Naive thymus-derived CD8-positive, alpha-beta T cell (primary cell): ENCODE data around the gene SMCHD1. TPM values are rescaled to one million over a fixed set of nuclear protein-coding genes. Genes with fewer than 3 reads are reported as not detected.
"Not testable (repeated sequence)": the region's sequence is repeated elsewhere in the genome, so short reads cannot be mapped to it uniquely, and the experiment has no call there.

Experiments
- ATAC-seq, 2 donors: fragments of 150-1000 bp; cut with Tn5 transposase in 1 of 2; sonication (Bioruptor Pico), chemical (Tn5 transposase) in 1 of 2; 1 replicate in 1 of 2; 2 replicates in 1 of 2; pipeline ENCODE4 v1.10.0; 2021; ENCODE audit warnings: mild to moderate bottlenecking in 2 of 2, moderate library complexity in 2 of 2
- POLR2A ChIA-PET: fragments of 350-600 bp; sonication (Branson Sonifier 250); formaldehyde crosslinking; loops from one replicate; lab custom pipeline; 2021; ENCODE audit warnings: antibody characterized with exemption; lab: Charles Lee
- DNase-seq, 10 donors: peaks; one replicate each; pipeline versions ENCODE4 v3.0.0 to v3.0.0-alpha.2; 2020 to 2022
- H3K27ac Mint-ChIP-seq, 10 donors: one replicate each; pipeline ENCODE4 v1.8.0; 2020 to 2022; ENCODE audit warnings: mild to moderate bottlenecking in 10 of 10, mixed read lengths in 10 of 10, moderate library complexity in 4 of 10, inconsistent platforms in 1 of 10
- H3K27me3 Mint-ChIP-seq, 5 donors: one replicate each; pipeline ENCODE4 v1.8.0; 2021 to 2022; ENCODE audit warnings: mixed read lengths in 5 of 5
- H3K36me3 Mint-ChIP-seq, 3 donors: one replicate each; pipeline ENCODE4 v1.8.0; 2020 to 2022; ENCODE audit warnings: mixed read lengths in 3 of 3, mild to moderate bottlenecking in 2 of 3, inconsistent platforms in 1 of 3
- H3K4me1 Mint-ChIP-seq, 4 donors: one replicate each; pipeline ENCODE4 v1.8.0; 2021 to 2022; ENCODE audit warnings: mixed read lengths in 4 of 4
- H3K4me3 Mint-ChIP-seq, 10 donors: one replicate each; pipeline ENCODE4 v1.8.0; 2020 to 2022; ENCODE audit warnings: mild to moderate bottlenecking in 10 of 10, mixed read lengths in 10 of 10, moderate library complexity in 6 of 10, inconsistent platforms in 1 of 10
- H3K9me3 Mint-ChIP-seq, 9 donors: one replicate each; pipeline ENCODE4 v1.8.0; 2020 to 2022; ENCODE audit warnings: mixed read lengths in 9 of 9, mild to moderate bottlenecking in 3 of 9, inconsistent platforms in 1 of 9, moderate library complexity in 1 of 9
- polyA plus RNA-seq, 3 donors: library from polyadenylated mRNA; unstranded; fragments of 300-500 nt; fragmentation: Illumina TruSeq; gene quantifications; one replicate each; pipeline ENCODE4 v1.2.3, GENCODE V29; 2021
- total RNA-seq, 8 experiments: library from RNA in 2 of 8; stranded (reverse) in 2 of 8; gene quantifications; one replicate each; pipeline ENCODE4 v1.2.3 and lab custom pipeline; 2021 to 2026

SMCHD1 gene
- total and polyA plus RNA-seq, 5 experiments from 2014 or later = 27.7 to 215 (median 33.7) TPM

- Mint-ChIP-seq H3K4me1 (peaks cover 9 to 27% (median 23%) of the 10 kb centered on the region in 4 donors), H3K27me3 (peaks cover 30 to 47% (median 35%) of the 10 kb centered on the region in 5 donors), H3K4me3 (peak within 1 kb of the TSS; percentile 75 to 93 (median 88)), H3K9me3 (peaks cover 0 to 2% (median 0%) of the 10 kb centered on the region in 9 donors), H3K27ac (peak within 1 kb of the TSS in 8 of 10 donors; percentile 0 to 84 (median 32)), H3K36me3 (peaks cover 0 to 7% (median 0%) of the 10 kb centered on the region in 3 donors)
- POLR2A ChIA-PET = no interaction called here
- DNase-seq = peak in 9 of 10 donors; percentile 17 to 78 (median 38)
- ATAC-seq = peak; percentile 58 to 64
Measured at GRCh38 chr18:2846636-2847316, 191.2 kb downstream of the SMCHD1 start, which contains the start of gene EMILIN2. EMILIN2 (plus strand) TSS chr18:2847006; CDS start chr18:2847189, 183 bp downstream.

- POLR2A ChIA-PET = interaction anchor here (0.5 to 0.7 kb wide), 5 partner anchors 28 to 112 kb away, joined by 3 to 5 read pairs (median 3); no protein-coding TSS in a partner anchor
- Mint-ChIP-seq H3K27ac (peak overlapping the region in 1 of 10 donors; percentile 29), H3K27me3 (peaks cover 30 to 52% (median 40%) of the 10 kb centered on the region in 5 donors), H3K9me3 (peaks cover 0 to 2% (median 0%) of the 10 kb centered on the region in 9 donors), H3K4me3 (peak overlapping the region; percentile 69 to 88 (median 86)), H3K4me1 (peaks cover 9 to 27% (median 23%) of the 10 kb centered on the region in 4 donors), H3K36me3 (peaks cover 0 to 7% (median 0%) of the 10 kb centered on the region in 3 donors)
- ATAC-seq (peak; percentile 61 to 64), DNase-seq (peak in 4 of 10 donors; percentile 10 to 26 (median 22))
Measured at GRCh38 chr18:2847317-2848246, 192.1 kb downstream of the SMCHD1 start.

- Mint-ChIP-seq H3K27ac (peak overlapping the region in 1 of 10 donors; percentile 29), H3K27me3 (peaks cover 30 to 54% (median 42%) of the 10 kb centered on the region in 5 donors), H3K9me3 (peaks cover 0 to 2% (median 0%) of the 10 kb centered on the region in 9 donors), H3K4me1 (peaks cover 9 to 27% (median 22%) of the 10 kb centered on the region in 4 donors), H3K4me3 (peak overlapping the region; percentile 69 to 88 (median 84)), H3K36me3 (peaks cover 0 to 7% (median 0%) of the 10 kb centered on the region in 3 donors)
- ATAC-seq (no peak), DNase-seq (no peak)
- POLR2A ChIA-PET = interaction anchor here (0.6 to 0.7 kb wide), 3 partner anchors 27 to 111 kb away, joined by 3 to 5 read pairs (median 3); no protein-coding TSS in a partner anchor
Measured at GRCh38 chr18:2848247-2849246, 193.0 kb downstream of the SMCHD1 start.

- Mint-ChIP-seq H3K27ac (no peak overlapping the region), H3K36me3 (peaks cover 0 to 7% (median 0%) of the 10 kb centered on the region in 3 donors), H3K4me3 (no peak overlapping the region), H3K4me1 (peaks cover 9 to 27% (median 21%) of the 10 kb centered on the region in 4 donors), H3K27me3 (peaks cover 30 to 55% (median 44%) of the 10 kb centered on the region in 5 donors), H3K9me3 (peaks cover 0 to 2% (median 0%) of the 10 kb centered on the region in 9 donors)
- ATAC-seq (no peak), DNase-seq (no peak)
- POLR2A ChIA-PET = no interaction called here
Measured at GRCh38 chr18:2850816-2851215, 195.3 kb downstream of the SMCHD1 start.

GRCh38 chr18:2851771-2852170 lies 196.2 kb downstream of the SMCHD1 start:
- H3K27me3 Mint-ChIP-seq = peaks cover 28 to 45% (median 42%) of the 10 kb centered on the region in 5 donors
- H3K36me3 Mint-ChIP-seq = peaks cover 0 to 7% (median 0%) of the 10 kb centered on the region in 3 donors
- POLR2A ChIA-PET = no interaction called here
- H3K4me3 Mint-ChIP-seq = no peak overlapping the region
- peaks cover 5 to 23% (median 17%) of the 10 kb centered on the region in 4 donors for H3K4me1 Mint-ChIP-seq
- H3K9me3 Mint-ChIP-seq = peaks cover 0 to 2% (median 0%) of the 10 kb centered on the region in 9 donors
- DNase-seq = no peak
- no peak overlapping the region for H3K27ac Mint-ChIP-seq
- ATAC-seq = no peak

- H3K36me3 Mint-ChIP-seq, H3K9me3 Mint-ChIP-seq, ATAC-seq, POLR2A ChIA-PET, H3K27ac Mint-ChIP-seq, H3K4me3 Mint-ChIP-seq, DNase-seq: not testable (repeated sequence)
- Mint-ChIP-seq H3K27me3 (peaks cover 27 to 44% (median 42%) of the 10 kb centered on the region in 5 donors), H3K4me1 (peaks cover 4 to 20% (median 17%) of the 10 kb centered on the region in 4 donors)
Measured at GRCh38 chr18:2852460-2852859, 196.9 kb downstream of the SMCHD1 start.

- Mint-ChIP-seq H3K4me3 (no peak overlapping the region), H3K9me3 (peaks cover 0 to 2% (median 0%) of the 10 kb centered on the region in 9 donors), H3K4me1 (peaks cover 3 to 12% (median 10%) of the 10 kb centered on the region in 4 donors), H3K27ac (no peak overlapping the region), H3K27me3 (peaks cover 21 to 37% (median 35%) of the 10 kb centered on the region in 5 donors), H3K36me3 (peaks cover 0 to 7% (median 0%) of the 10 kb centered on the region in 3 donors)
- POLR2A ChIA-PET = no interaction called here
- no peak for DNase-seq
- ATAC-seq = no peak
Measured at GRCh38 chr18:2853173-2853925, 197.8 kb downstream of the SMCHD1 start.

GRCh38 chr18:2853926-2854664 lies 198.6 kb downstream of the SMCHD1 start:
- Mint-ChIP-seq H3K9me3 (no peaks in the 10 kb centered on the region), H3K4me1 (peaks cover 1 to 6% (median 4%) of the 10 kb centered on the region in 4 donors), H3K36me3 (peaks cover 0 to under 1% (median 0%) of the 10 kb centered on the region in 3 donors), H3K27me3 (peaks cover 16 to 30% (median 28%) of the 10 kb centered on the region in 5 donors), H3K27ac (no peak overlapping the region), H3K4me3 (no peak overlapping the region)
- DNase-seq (no peak), ATAC-seq (no peak)
- POLR2A ChIA-PET = no interaction called here
